IPS DF 6.9 (cell line): Measurements from ENCODE around the gene TPK1.
A peak's percentile ranks its signal among the peaks of the same experiment; 100 is the strongest.

Source experiments
- DNase-seq: peaks from one replicate; pipeline ENCODE4 v3.0.0-alpha.2; 2013; ENCODE audit warnings: low read depth, low spot score
- H3K27ac ChIP-seq: one replicate; pipeline ENCODE4 v1.5.1; 2013; ENCODE audit warnings: low read length, control low read depth
- H3K27me3 ChIP-seq: 2 replicates; pipeline ENCODE4 v1.6.1; 2013; ENCODE audit warnings: mild to moderate bottlenecking, low read length; ENCODE audit not compliant: control insufficient read depth, insufficient read depth
- H3K36me3 ChIP-seq: 2 replicates; pipeline ENCODE4 v1.6.1; 2013; ENCODE audit warnings: low read length; ENCODE audit not compliant: control insufficient read depth, insufficient read depth
- H3K4me1 ChIP-seq: 2 replicates; pipeline ENCODE4 v1.6.1; 2013; ENCODE audit warnings: low read length; ENCODE audit not compliant: control insufficient read depth, insufficient read depth
- H3K4me3 ChIP-seq: 2 replicates; pipeline ENCODE4 v1.5.1; 2013; ENCODE audit warnings: mild to moderate bottlenecking, low read length
- H3K9me3 ChIP-seq: 2 replicates; pipeline ENCODE4 v1.6.1; 2013; ENCODE audit warnings: low read length, inconsistent platforms; ENCODE audit not compliant: control insufficient read depth, insufficient read depth
- WGBS: extraction: QIAGEN DNeasy Blood & Tissue Kit; methylation state at CpG from one replicate; pipeline ENCODE4 v1.1.7; 2013; ENCODE audit warnings: mixed read lengths, missing lambda C conversion rate; ENCODE audit not compliant: insufficient read length, insufficient coverage; 5-methylcytosine and 5-hydroxymethylcytosine counted together

The TPK1 gene

DNA sequence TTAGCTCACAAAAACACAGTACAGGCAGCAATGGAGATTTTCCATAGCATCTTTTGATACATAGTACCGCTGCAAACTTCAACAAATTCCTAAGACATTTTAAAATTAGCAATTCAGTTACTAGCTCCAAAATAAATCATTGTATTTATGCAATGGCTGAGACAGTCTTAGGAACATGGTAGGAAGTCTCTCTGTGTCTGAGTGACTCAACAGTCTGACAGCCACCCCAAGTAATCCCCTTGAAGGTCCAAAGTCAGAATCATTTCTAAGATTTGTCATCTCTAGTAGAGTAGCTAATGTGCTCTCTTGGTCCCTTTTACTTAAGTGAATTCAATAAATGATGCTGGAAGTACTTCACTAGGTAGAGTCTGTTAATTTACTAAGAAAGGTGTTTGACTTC is 338.6 kb downstream of the TPK1 start:
- DNase-seq: no peak
- no peak overlapping the region for H3K27ac ChIP-seq
- H3K4me3 ChIP-seq: no peak overlapping the region
- no peaks in the 10 kb centered on the region for H3K27me3 ChIP-seq
- no CpG with 5 or more reads among the region's 1 CpG for WGBS
- no peaks in the 10 kb centered on the region; the same call in 1 of the 2 replicates for H3K9me3 ChIP-seq
- no peaks in the 10 kb centered on the region for H3K4me1 ChIP-seq
- no peaks in the 10 kb centered on the region for H3K36me3 ChIP-seq

DNA sequence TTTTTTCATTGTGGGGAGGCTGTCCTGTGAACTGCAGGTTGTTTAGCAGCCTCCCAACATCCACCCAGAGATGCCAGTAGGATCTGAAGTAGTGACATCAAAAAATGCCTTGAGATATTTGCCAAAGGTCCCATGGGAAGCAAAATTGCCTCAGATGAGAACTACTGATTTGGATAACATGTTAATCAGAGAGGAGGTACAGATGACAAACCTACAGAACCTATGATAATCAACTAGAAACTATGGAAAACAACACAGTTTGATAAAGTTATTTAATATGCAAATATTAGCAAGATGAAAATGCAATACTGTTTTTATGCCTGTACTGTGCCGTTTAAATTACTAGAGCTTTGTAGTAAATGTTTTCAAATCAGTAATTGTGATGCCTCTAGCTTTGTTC is 341.5 kb downstream of the TPK1 start:
- DNase-seq: no peak
- H3K27me3 ChIP-seq: no peaks in the 10 kb centered on the region
- WGBS: no CpG with 5 or more reads among the region's 1 CpG
- H3K36me3 ChIP-seq: no peaks in the 10 kb centered on the region
- no peak overlapping the region for H3K27ac ChIP-seq
- no peaks in the 10 kb centered on the region for H3K9me3 ChIP-seq
- no peak overlapping the region for H3K4me3 ChIP-seq
- H3K4me1 ChIP-seq: no peaks in the 10 kb centered on the region

DNA sequence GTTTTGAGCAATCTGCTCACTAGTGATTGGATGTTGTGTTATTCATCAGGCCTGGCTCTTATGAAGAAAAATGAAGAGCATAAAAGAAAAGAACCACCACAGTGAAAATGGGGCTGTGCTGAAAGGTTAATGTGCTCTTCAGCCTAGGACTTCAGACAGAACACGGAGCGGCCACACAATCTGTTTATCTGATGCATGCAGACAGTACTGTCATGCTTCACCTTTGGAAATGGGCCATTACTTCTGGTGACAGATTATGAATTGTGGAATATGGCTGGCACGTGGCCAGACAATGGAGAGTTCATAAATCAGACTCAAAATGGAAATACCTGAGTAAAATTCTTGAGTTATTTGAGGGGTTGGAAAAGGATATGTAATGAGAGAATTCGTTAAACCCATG is 346.3 kb downstream of the TPK1 start:
- Histone ChIP-seq H3K36me3 (no peaks in the 10 kb centered on the region), H3K9me3 (no peaks in the 10 kb centered on the region), H3K4me1 (peaks cover 3% of the 10 kb centered on the region), H3K4me3 (no peak overlapping the region), H3K27me3 (no peaks in the 10 kb centered on the region), H3K27ac (no peak overlapping the region)
- WGBS: 100% methylated on average over 1 of the region's 4 CpGs
- DNase-seq: no peak

DNA sequence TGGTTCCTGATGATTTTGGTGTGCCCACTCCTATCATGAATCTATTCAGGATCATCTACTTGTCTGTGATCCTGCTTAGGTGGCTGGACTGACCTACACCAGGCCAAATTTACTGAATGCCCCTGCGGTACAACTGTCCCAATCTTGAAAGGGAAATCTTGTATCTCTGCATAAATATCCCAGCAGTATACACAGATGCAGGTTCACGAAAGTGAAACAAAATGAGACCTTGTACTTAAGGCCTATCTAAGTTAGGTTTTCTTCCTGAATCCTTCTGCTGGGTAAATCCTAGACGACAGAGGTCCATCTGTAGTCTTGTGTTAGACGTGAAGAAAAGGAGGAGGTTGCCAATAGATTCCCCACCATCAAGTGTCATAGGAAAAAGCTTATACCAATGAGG is 346.9 kb downstream of the TPK1 start:
- Histone ChIP-seq H3K4me1 (peaks cover 3% of the 10 kb centered on the region), H3K27me3 (no peaks in the 10 kb centered on the region), H3K4me3 (no peak overlapping the region), H3K27ac (no peak overlapping the region), H3K36me3 (no peaks in the 10 kb centered on the region), H3K9me3 (no peaks in the 10 kb centered on the region)
- no peak for DNase-seq
- no CpG with 5 or more reads among the region's 4 CpGs for WGBS

DNA sequence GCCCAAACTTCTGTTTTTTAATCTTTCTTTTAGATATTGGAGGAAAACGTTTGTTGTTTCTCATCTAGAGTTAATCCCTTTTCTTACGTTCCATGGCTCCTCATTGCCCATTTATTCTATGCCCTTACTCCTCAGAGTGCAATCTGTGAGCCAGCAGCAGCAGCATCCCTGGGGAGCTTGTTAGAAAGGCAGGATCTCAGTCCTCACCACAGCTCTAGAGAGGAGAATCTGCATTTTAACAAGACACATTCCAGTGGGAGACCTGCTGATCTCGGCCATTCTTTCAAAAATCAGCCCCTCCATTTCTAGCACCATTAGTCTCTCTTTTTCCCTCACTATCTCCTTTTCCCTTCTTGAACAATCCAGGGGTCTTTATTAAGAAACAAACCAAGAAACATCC is 348.0 kb downstream of the TPK1 start:
- Histone ChIP-seq H3K9me3 (no peaks in the 10 kb centered on the region), H3K36me3 (no peaks in the 10 kb centered on the region), H3K4me3 (no peak overlapping the region), H3K27ac (no peak overlapping the region), H3K27me3 (no peaks in the 10 kb centered on the region), H3K4me1 (peaks cover 3% of the 10 kb centered on the region)
- peak; percentile 43 for DNase-seq
- no CpG with 5 or more reads among the region's 3 CpGs for WGBS

DNA sequence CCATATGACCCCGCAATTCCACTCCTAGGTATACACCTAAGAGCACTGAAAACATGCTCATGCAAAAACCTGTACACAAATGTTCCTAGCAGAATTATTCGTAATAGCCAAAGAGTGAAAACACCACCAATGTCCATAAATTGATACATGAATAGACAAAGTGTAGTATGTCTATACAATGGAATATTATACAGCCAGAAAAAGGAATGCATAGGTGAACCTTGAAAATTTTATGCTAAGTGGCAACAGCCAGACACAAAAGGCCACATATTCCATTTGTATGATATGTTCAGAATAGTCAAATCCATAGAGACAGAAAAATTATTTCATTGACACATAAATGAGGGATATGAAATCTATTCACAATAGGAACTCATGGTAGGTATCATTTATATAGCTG is 351.4 kb downstream of the TPK1 start:
- Histone ChIP-seq H3K27ac (no peak overlapping the region), H3K36me3 (no peaks in the 10 kb centered on the region), H3K4me3 (no peak overlapping the region), H3K4me1 (peaks cover 3% of the 10 kb centered on the region), H3K27me3 (no peaks in the 10 kb centered on the region), H3K9me3 (no peaks in the 10 kb centered on the region)
- no CpG with 5 or more reads among the region's 2 CpGs for WGBS
- no peak for DNase-seq

DNA sequence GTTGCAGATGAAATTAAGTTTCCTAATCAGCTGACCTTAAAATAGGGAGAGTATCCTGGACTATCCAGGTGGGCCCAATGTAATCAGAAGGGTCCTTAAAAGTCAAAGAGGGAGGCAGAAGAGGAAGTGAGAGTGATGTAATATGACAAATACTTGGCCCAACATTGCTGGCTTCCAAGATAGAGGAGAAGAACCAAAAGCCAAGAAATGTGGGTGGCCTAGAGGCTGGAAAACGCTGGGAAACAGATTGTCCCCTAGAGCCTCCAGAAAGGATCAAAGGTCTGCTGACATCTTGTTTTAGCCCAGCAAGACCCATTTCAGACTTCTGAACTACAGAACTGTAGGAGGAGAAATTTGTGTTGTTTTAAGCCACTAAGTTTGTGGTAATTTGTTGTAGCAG is 352.7 kb downstream of the TPK1 start:
- Histone ChIP-seq H3K36me3 (no peaks in the 10 kb centered on the region), H3K4me3 (no peak overlapping the region), H3K27me3 (no peaks in the 10 kb centered on the region), H3K27ac (no peak overlapping the region), H3K4me1 (peaks cover 1% of the 10 kb centered on the region; the same call in 1 of the 2 replicates), H3K9me3 (no peaks in the 10 kb centered on the region)
- no peak for DNase-seq
- no CpG with 5 or more reads among the region's 1 CpG for WGBS

DNA sequence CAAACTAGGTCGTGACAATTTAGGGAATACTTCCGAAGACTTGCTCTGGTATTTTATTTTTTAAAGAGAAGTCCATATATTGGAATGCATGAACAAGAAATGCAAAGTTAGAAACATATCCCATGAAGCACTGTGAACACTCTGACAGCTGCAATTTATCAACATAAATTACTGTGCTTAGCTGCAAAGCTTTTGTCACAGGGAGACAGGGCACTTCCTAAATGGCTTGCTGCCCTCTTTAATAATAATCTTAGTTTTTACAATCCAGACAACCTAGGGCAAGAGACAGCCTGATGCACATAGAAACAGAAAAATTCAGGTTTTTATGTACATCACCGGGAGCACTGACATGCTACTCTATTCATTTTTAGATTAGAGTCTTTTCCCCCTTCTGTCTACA is 354.0 kb downstream of the TPK1 start:
- no peaks in the 10 kb centered on the region for H3K27me3 ChIP-seq
- H3K9me3 ChIP-seq: no peaks in the 10 kb centered on the region
- H3K4me3 ChIP-seq: no peak overlapping the region
- H3K4me1 ChIP-seq: peaks cover 1% of the 10 kb centered on the region; the same call in 1 of the 2 replicates
- no peaks in the 10 kb centered on the region for H3K36me3 ChIP-seq
- no peak for DNase-seq
- WGBS: 100% methylated on average over 2 of the region's 3 CpGs
- H3K27ac ChIP-seq: no peak overlapping the region

DNA sequence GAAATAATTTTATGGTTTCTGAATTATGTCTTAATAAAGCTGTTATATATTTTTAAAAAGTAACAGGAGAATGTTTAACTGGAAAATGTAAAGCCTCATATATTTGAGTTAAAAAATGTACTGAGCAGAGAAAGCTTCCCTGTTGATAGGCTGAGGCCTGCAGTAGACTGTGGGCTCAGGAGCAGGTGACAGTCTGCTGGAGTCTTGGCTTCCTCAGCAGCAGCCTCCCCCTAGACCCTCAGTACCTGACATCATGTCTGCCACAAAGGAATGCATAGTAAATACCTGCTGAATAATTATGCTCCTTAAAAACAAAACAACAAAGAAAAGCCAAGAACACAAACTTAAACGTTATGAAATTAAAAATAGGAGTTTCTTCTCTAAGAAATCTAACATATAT is 358.5 kb downstream of the TPK1 start:
- no peaks in the 10 kb centered on the region for H3K9me3 ChIP-seq
- DNase-seq: no peak
- H3K4me1 ChIP-seq: no peaks in the 10 kb centered on the region
- no peaks in the 10 kb centered on the region for H3K36me3 ChIP-seq
- WGBS: no CpG with 5 or more reads among the region's 1 CpG
- no peak overlapping the region for H3K27ac ChIP-seq
- no peak overlapping the region for H3K4me3 ChIP-seq
- H3K27me3 ChIP-seq: no peaks in the 10 kb centered on the region

DNA sequence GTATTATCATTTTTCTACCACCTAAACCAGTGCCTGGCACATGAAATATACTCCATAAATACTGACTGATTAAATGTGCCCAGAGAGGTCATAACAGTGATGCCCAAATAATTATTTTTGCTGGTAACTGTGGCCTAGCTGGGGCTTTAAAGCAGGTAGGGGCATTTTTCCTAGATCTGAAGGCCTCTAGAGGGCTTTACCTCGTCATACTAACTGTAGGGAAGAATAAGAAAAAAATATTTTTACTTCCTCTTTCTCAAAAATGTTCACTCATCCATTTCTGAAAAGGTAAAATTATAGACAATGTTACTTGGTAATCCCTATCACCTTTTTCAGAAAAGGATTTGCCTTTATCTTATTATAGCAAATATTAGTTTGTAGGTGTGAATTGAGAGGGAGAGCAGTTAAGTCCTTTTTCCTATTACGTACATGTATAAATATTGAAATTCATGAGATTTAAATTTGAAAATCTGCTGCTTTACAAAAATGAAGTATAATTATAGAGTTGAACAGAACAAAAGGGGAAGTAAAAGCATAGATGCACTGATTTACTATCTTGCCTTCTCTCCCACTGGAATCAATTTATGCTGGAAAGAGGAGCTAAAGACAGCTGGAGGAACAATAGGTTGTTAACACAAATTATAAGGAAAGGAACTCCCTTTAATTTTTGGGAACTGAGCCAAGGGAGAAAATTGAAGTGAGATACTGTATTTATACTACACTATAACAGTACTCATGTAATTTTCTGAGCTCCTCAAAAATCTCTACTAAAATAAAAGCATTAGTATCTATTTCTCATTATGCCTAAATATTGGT is 360.8 kb downstream of the TPK1 start:
- H3K4me3 ChIP-seq: no peak overlapping the region
- no peaks in the 10 kb centered on the region for H3K36me3 ChIP-seq
- no peaks in the 10 kb centered on the region for H3K27me3 ChIP-seq
- no peak for DNase-seq
- no peaks in the 10 kb centered on the region for H3K4me1 ChIP-seq
- no CpG with 5 or more reads among the region's 2 CpGs for WGBS
- no peaks in the 10 kb centered on the region for H3K9me3 ChIP-seq
- H3K27ac ChIP-seq: no peak overlapping the region

DNA sequence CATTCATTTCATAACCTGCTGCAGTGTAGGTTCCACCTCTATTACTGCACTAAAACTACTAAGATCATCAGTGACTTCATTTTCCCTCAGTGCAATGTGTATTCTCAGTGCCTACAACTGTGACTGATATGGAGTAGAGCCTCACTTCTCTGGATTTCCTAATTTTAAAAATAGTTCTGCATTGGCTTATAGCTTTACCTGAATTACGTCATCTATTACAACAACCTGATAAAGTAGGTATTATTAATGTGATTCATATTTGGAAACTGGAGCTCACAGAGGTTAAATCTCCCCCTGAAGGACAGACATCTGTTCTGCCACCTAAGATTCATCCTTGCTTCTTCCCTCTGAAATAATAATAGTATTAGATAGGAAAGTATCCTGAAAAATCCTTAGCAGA is 361.5 kb downstream of the TPK1 start:
- H3K4me3 ChIP-seq: no peak overlapping the region
- DNase-seq: no peak
- H3K27ac ChIP-seq: no peak overlapping the region
- H3K9me3 ChIP-seq: no peaks in the 10 kb centered on the region
- WGBS: no CpG with 5 or more reads among the region's 1 CpG
- no peaks in the 10 kb centered on the region for H3K27me3 ChIP-seq
- H3K4me1 ChIP-seq: no peaks in the 10 kb centered on the region
- H3K36me3 ChIP-seq: no peaks in the 10 kb centered on the region
